ENCODE results near the gene KLRC3. TPM values are rescaled to one million over a fixed set of nuclear protein-coding genes. Genes with fewer than 3 reads are reported as not detected.

Gene KLRC3
- total RNA-seq, 1 experiment from 2014 or later, result 2.3 TPM

- Mint-ChIP-seq H3K9me3 (ENCODE audit: unreplicated experiment) (peaks cover 1% of the 10 kb centered on the region), H3K27me3 (ENCODE audit: insufficient read depth, unreplicated experiment) (no peaks in the 10 kb centered on the region), H3K4me1 (ENCODE audit: insufficient read depth, unreplicated experiment) (peaks cover 5% of the 10 kb centered on the region), H3K4me3 (ENCODE audit: unreplicated experiment) (no peak overlapping the region), H3K36me3 (ENCODE audit: insufficient read depth, unreplicated experiment) (peaks cover 6% of the 10 kb centered on the region), H3K27ac (ENCODE audit: low read depth, unreplicated experiment) (no peak overlapping the region)
- intact Hi-C loops (cut with micrococcal nuclease), result no loop called here
- POLR2A ChIA-PET, result interaction anchor here (0.6 to 0.7 kb wide), 2 partner anchors 12 to 64 kb away, joined by 3 read pairs; no protein-coding TSS in a partner anchor
- TF ChIP-seq CTCF (IDR thresholded peaks at IDR 0.05; ENCODE audit: unreplicated experiment), result no peak
- DNase-seq (ENCODE audit: unreplicated experiment), result no peak
- no TSS peak for BruUV-seq (replicated peaks)
- CTCF ChIA-PET, result interaction anchor here (1.7 kb wide), 1 partner anchor 221 kb away, joined by 7 read pairs; no protein-coding TSS in a partner anchor
Measured at GRCh38 chr12:10456856-10457255, 36.5 kb upstream of the KLRC3 start.

DNA sequence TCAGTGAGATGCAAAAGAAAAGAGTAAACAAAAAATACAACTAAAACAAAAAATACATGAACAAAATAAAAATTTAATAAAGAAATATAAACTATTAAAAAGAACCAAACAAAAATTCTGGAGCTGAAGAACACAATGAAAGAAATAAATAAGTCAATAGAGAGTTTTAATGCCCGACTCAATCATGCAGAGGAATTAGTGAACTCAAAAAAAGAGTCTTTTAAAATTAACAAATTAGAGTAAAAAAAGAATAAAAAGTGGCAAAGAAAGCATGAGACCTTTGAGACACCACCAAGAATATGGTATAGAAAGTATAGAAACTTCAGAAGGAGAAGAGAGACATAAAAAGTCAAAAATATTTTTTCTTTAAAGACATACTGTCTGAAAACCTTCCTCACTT lies 35.4 kb upstream of the KLRC3 start:
- CTCF ChIA-PET, result interaction anchor here (1.7 kb wide), 1 partner anchor 220 kb away, joined by 7 read pairs; no protein-coding TSS in a partner anchor
- no peak for DNase-seq (ENCODE audit: unreplicated experiment)
- intact Hi-C loops (cut with micrococcal nuclease), result no loop called here
- Mint-ChIP-seq H3K27me3 (ENCODE audit: insufficient read depth, unreplicated experiment) (no peaks in the 10 kb centered on the region), H3K9me3 (ENCODE audit: unreplicated experiment) (no peaks in the 10 kb centered on the region), H3K4me3 (ENCODE audit: unreplicated experiment) (no peak overlapping the region), H3K4me1 (ENCODE audit: insufficient read depth, unreplicated experiment) (peaks cover 5% of the 10 kb centered on the region), H3K27ac (ENCODE audit: low read depth, unreplicated experiment) (no peak overlapping the region), H3K36me3 (ENCODE audit: insufficient read depth, unreplicated experiment) (peaks cover 6% of the 10 kb centered on the region)
- POLR2A ChIA-PET, result interaction anchor here (1.3 kb wide), 1 partner anchor 54 kb away, joined by 3 read pairs; no protein-coding TSS in a partner anchor
- no TSS peak for BruUV-seq (replicated peaks)
- TF ChIP-seq CTCF (IDR thresholded peaks at IDR 0.05; ENCODE audit: unreplicated experiment), result no peak

DNA sequence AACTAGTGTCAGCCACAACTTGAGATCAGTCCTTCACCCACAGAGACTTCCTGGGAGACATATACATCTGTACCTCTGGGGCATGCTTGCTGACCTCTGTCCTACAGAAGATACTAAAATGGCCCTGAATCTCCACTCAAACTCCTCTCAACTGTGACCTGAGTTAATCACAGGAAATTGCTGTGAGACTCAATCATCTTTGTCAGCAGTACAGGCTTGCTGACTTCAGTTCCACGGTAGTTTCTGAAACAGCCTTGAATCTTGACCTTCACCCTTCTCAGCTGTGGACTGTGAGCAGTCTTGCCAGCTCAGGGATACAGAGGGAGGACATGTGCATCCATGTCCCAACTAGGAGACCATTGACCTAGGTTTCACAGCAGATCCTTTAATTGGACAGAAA lies 34.1 kb upstream of the KLRC3 start:
- Mint-ChIP-seq H3K27me3 (ENCODE audit: insufficient read depth, unreplicated experiment) (no peaks in the 10 kb centered on the region), H3K27ac (ENCODE audit: low read depth, unreplicated experiment) (no peak overlapping the region), H3K36me3 (ENCODE audit: insufficient read depth, unreplicated experiment) (peaks cover 6% of the 10 kb centered on the region), H3K4me3 (ENCODE audit: unreplicated experiment) (no peak overlapping the region), H3K4me1 (ENCODE audit: insufficient read depth, unreplicated experiment) (peaks cover 5% of the 10 kb centered on the region), H3K9me3 (ENCODE audit: unreplicated experiment) (no peaks in the 10 kb centered on the region)
- no TSS peak for BruUV-seq (replicated peaks)
- TF ChIP-seq CTCF (IDR thresholded peaks at IDR 0.05; ENCODE audit: unreplicated experiment), result no peak
- DNase-seq (ENCODE audit: unreplicated experiment), result no peak
- intact Hi-C loops (cut with micrococcal nuclease), result no loop called here
- ChIA-PET CTCF (no interaction called here), POLR2A (interaction anchor here (0.6 to 0.9 kb wide), 3 partner anchors 13 to 558 kb away, joined by 3 to 5 read pairs (median 3); no protein-coding TSS in a partner anchor)

DNA sequence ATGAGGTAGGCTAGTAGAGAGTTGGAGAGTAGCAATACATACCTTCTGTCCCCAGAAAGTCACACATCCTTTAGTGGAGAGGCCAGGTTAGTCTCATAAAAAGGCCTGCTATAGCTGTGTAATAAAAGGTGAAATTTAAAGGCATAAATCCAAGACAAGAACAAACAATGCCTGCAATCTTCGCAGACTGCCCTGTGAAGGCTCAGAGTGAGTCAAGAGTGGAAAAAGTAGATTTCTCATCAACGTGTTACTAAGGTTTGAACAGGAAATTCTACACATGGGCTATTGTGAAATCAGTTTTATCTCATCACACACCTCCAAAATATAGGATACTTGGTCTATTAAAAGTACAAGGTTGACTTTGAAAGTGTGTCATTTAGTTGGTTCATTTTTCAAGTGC lies 32.8 kb upstream of the KLRC3 start, which contains the start of gene KLRC1:
KLRC1 (minus strand) TSS at position 222 of the 400 bp plus-strand sequence. CDS start 2,221 bp downstream, outside the sequence.
- H3K4me3 Mint-ChIP-seq (ENCODE audit: unreplicated experiment), result no peak within 1 kb of the TSS
- DNase-seq (ENCODE audit: unreplicated experiment), result peak; percentile 64
- H3K27me3 Mint-ChIP-seq (ENCODE audit: insufficient read depth, unreplicated experiment), result no peaks in the 10 kb centered on the region
- no peak for TF ChIP-seq CTCF (IDR thresholded peaks at IDR 0.05; ENCODE audit: unreplicated experiment)
- ChIA-PET CTCF (no interaction called here), POLR2A (interaction anchor here (0.9 kb wide), 1 partner anchor 241 kb away, joined by 3 read pairs; no protein-coding TSS in a partner anchor)
- peaks cover 5% of the 10 kb centered on the region for H3K4me1 Mint-ChIP-seq (ENCODE audit: insufficient read depth, unreplicated experiment)
- peaks cover 6% of the 10 kb centered on the region for H3K36me3 Mint-ChIP-seq (ENCODE audit: insufficient read depth, unreplicated experiment)
- no TSS peak for BruUV-seq (replicated peaks)
- intact Hi-C loops (cut with micrococcal nuclease), result no loop called here
- H3K9me3 Mint-ChIP-seq (ENCODE audit: unreplicated experiment), result no peaks in the 10 kb centered on the region
- no peak within 1 kb of the TSS for H3K27ac Mint-ChIP-seq (ENCODE audit: low read depth, unreplicated experiment)
